Spleen (tissue), 7 donors: Measurements from ENCODE around the gene DCXR.

Experiments
- POLR2A ChIP-seq, 3 donors: fragments of 450-650 bp; IDR thresholded peaks; one replicate each; pipeline ENCODE4 v1.5.1; 2017; ENCODE audit warnings: antibody characterized with exemption in 3 of 3, mild to moderate bottlenecking in 1 of 3
- POLR2AphosphoS5 ChIP-seq, 3 donors: sonication (generic); formaldehyde crosslinking; IDR thresholded peaks; one replicate each; pipeline ENCODE4 v1.5.1; 2017; ENCODE audit warnings: antibody characterized with exemption in 3 of 3
- TF ChIP-seq, protein P1 (sequence below), 11 experiments: fragments of 200-600 bp in 7 of 11; fragments of 450-650 bp in 4 of 11; sonication (generic) in 4 of 11; IDR thresholded peaks in 8 of 11; conservative IDR thresholded peaks in 3 of 11; 1 replicate in 7 of 11; 2 replicates in 4 of 11; pipeline versions ENCODE4 v1.4.0 to v1.8.0; 2016 to 2021; ENCODE audit warnings: antibody characterized with exemption in 11 of 11, inconsistent platforms in 4 of 11, mild to moderate bottlenecking in 1 of 11
- donor health status: DM: no; HTN: no; CAD: no; lungs with moderate emphysema.
- donor health status: DM: no; HTN: no; CAD: no.
- donor health status: DM: no; HTN: no; CAD: no.

DNA sequence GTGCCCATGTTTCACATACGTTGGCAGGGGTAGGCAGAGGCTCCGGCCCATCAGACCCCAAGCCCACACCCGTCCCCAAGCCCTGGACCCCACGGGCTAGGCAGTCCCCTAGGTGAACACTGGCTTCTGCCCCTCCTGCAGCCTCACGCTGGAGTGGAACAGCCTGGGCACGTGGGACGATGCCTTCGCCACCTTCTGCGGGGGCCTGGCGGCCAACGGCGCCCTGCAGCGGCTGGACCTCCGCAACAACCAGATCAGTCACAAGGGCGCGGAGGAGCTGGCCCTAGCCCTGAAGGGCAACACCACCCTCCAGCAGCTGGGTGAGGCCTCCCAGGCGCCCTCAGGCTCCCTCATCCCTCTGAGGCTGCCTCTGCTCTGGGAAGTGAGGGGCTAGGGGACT, 12.6 kb downstream of the DCXR start:
- TF ChIP-seq, protein P1, sequence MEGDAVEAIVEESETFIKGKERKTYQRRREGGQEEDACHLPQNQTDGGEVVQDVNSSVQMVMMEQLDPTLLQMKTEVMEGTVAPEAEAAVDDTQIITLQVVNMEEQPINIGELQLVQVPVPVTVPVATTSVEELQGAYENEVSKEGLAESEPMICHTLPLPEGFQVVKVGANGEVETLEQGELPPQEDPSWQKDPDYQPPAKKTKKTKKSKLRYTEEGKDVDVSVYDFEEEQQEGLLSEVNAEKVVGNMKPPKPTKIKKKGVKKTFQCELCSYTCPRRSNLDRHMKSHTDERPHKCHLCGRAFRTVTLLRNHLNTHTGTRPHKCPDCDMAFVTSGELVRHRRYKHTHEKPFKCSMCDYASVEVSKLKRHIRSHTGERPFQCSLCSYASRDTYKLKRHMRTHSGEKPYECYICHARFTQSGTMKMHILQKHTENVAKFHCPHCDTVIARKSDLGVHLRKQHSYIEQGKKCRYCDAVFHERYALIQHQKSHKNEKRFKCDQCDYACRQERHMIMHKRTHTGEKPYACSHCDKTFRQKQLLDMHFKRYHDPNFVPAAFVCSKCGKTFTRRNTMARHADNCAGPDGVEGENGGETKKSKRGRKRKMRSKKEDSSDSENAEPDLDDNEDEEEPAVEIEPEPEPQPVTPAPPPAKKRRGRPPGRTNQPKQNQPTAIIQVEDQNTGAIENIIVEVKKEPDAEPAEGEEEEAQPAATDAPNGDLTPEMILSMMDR (IDR thresholded peaks at IDR 0.05 in 8 of 11, conservative IDR thresholded peaks at IDR 0.05 in 3 of 11): no peak
- TF ChIP-seq POLR2A (IDR thresholded peaks at IDR 0.05): no peak
- TF ChIP-seq POLR2AphosphoS5 (IDR thresholded peaks at IDR 0.05): no peak
